ENCODE data around the gene CENPT.
A peak's percentile ranks its signal among the peaks of the same experiment; 100 is the strongest.
"Not testable (repeated sequence)": the region's sequence is repeated elsewhere in the genome, so short reads cannot be mapped to it uniquely, and the experiment has no call there.

The CENPT gene

GRCh38 chr16:67865318-67865717 lies 17.8 kb upstream of the CENPT start:
- H3K4me3 ChIP-seq (ENCODE audit: low read length) = no peak overlapping the region
- TF ChIP-seq ZNF274 (IDR thresholded peaks at IDR 0.05; ENCODE audit: low read depth, low read length) = no peak

- no peak for TF ChIP-seq ZNF274 (IDR thresholded peaks at IDR 0.05; ENCODE audit: low read depth, low read length)
- no peak overlapping the region for H3K4me3 ChIP-seq (ENCODE audit: low read length)
These were observed 17.1 kb upstream of the CENPT start for GRCh38 chr16:67864594-67864993.

- not testable (repeated sequence) for H3K4me3 ChIP-seq (ENCODE audit: low read length)
These were observed 16.6 kb upstream of the CENPT start for GRCh38 chr16:67864044-67864443.

- no peak for TF ChIP-seq ZNF274 (IDR thresholded peaks at IDR 0.05; ENCODE audit: low read depth, low read length)
- H3K4me3 ChIP-seq (ENCODE audit: low read length) = no peak overlapping the region
These were observed 15.4 kb upstream of the CENPT start for GRCh38 chr16:67862623-67863583.

GRCh38 chr16:67861877-67862276 lies 14.4 kb upstream of the CENPT start:
- no peak overlapping the region for H3K4me3 ChIP-seq (ENCODE audit: low read length)
- no peak for TF ChIP-seq ZNF274 (IDR thresholded peaks at IDR 0.05; ENCODE audit: low read depth, low read length)

GRCh38 chr16:67860589-67861398 lies 13.3 kb upstream of the CENPT start:
- TF ChIP-seq ZNF274 (IDR thresholded peaks at IDR 0.05; ENCODE audit: low read depth, low read length) = no peak
- H3K4me3 ChIP-seq (ENCODE audit: low read length) = no peak overlapping the region

GRCh38 chr16:67858500-67858899 lies 11.0 kb upstream of the CENPT start:
- no peak overlapping the region for H3K4me3 ChIP-seq (ENCODE audit: low read length)
- TF ChIP-seq ZNF274 (IDR thresholded peaks at IDR 0.05; ENCODE audit: low read depth, low read length) = no peak

GRCh38 chr16:67857547-67858233 lies 10.2 kb upstream of the CENPT start:
- H3K4me3 ChIP-seq (ENCODE audit: low read length) = no peak overlapping the region
- TF ChIP-seq ZNF274 (IDR thresholded peaks at IDR 0.05; ENCODE audit: low read depth, low read length) = no peak

- no peak for TF ChIP-seq ZNF274 (IDR thresholded peaks at IDR 0.05; ENCODE audit: low read depth, low read length)
- no peak overlapping the region for H3K4me3 ChIP-seq (ENCODE audit: low read length)
These were observed 9.5 kb upstream of the CENPT start for GRCh38 chr16:67856927-67857546.

- no peak overlapping the region for H3K4me3 ChIP-seq (ENCODE audit: low read length)
- no peak for TF ChIP-seq ZNF274 (IDR thresholded peaks at IDR 0.05; ENCODE audit: low read depth, low read length)
These were observed 8.3 kb upstream of the CENPT start for GRCh38 chr16:67855789-67856188.

GRCh38 chr16:67853670-67854069 lies 6.2 kb upstream of the CENPT start:
- no peak overlapping the region for H3K4me3 ChIP-seq (ENCODE audit: low read length)
- no peak for TF ChIP-seq ZNF274 (IDR thresholded peaks at IDR 0.05; ENCODE audit: low read depth, low read length)

GRCh38 chr16:67848118-67848517 lies 625 bp upstream of the CENPT start:
- H3K4me3 ChIP-seq (ENCODE audit: low read length) = peak overlapping the region; percentile 82
- TF ChIP-seq ZNF274 (IDR thresholded peaks at IDR 0.05; ENCODE audit: low read depth, low read length) = no peak

- no peak for TF ChIP-seq ZNF274 (IDR thresholded peaks at IDR 0.05; ENCODE audit: low read depth, low read length)
- H3K4me3 ChIP-seq (ENCODE audit: low read length) = peak within 1 kb of the TSS; percentile 82
These were observed 1.0 kb downstream of the CENPT start, which contains the start of gene NUTF2 for GRCh38 chr16:67846320-67847063. NUTF2 (plus strand) TSS chr16:67846933; CDS start chr16:67865131, 18,198 bp downstream.
